PC-9 (cell line): ENCODE data around the gene NUP43. TPM values are rescaled to one million over a fixed set of nuclear protein-coding genes. Genes with fewer than 3 reads are reported as not detected.

Source experiments
- BruUV-seq: library from RNA; stranded (reverse); fragments of 400-500 nt; replicated peaks from 2 replicates; lab custom pipeline; 2021; lab: Mats Ljungman, UMichigan
- CTCF ChIA-PET: fragments of 300-600 bp; sonication (Branson Sonifier 250); formaldehyde crosslinking; loops from one replicate; lab custom pipeline; 2022; ENCODE audit warnings: antibody characterized with exemption; lab: Charles Lee
- POLR2A ChIA-PET: fragments of 300-600 bp; sonication (Branson Sonifier 250); formaldehyde crosslinking; loops from one replicate; lab custom pipeline; 2022; ENCODE audit warnings: antibody characterized with exemption; ENCODE audit not compliant: unreplicated experiment; lab: Charles Lee
- DNase-seq, 2 experiments: peaks; one replicate each; pipeline versions ENCODE4 v3.0.0 to v3.0.0-alpha.2; 2015 to 2022; ENCODE audit warnings: mixed read lengths in 1 of 2
- H2AFZ ChIP-seq: fragments of 200-600 bp; sonication (generic); 2 replicates; pipeline ENCODE4 v1.8.1; 2017; ENCODE audit warnings: antibody characterized with exemption
- H3F3A ChIP-seq: fragments of 200-600 bp; sonication (generic); 2 replicates; pipeline ENCODE4 v1.8.1; 2017; ENCODE audit warnings: antibody characterized with exemption, mild to moderate bottlenecking, low read depth; ENCODE audit not compliant: insufficient read depth
- H3K27ac ChIP-seq: fragments of 200-600 bp; sonication (generic); 2 replicates; pipeline ENCODE4 v1.6.1; 2016; ENCODE audit warnings: mixed run types
- H3K27me3 ChIP-seq: fragments of 200-600 bp; sonication (generic); 2 replicates; pipeline ENCODE4 v1.6.1; 2016; ENCODE audit warnings: low read depth, mixed run types; ENCODE audit not compliant: insufficient read depth
- H3K36me3 ChIP-seq: fragments of 200-600 bp; sonication (generic); 2 replicates; pipeline ENCODE4 v1.6.1; 2016; ENCODE audit warnings: low read depth, mixed run types
- H3K4me1 ChIP-seq: fragments of 200-600 bp; sonication (generic); replicated peaks from 2 replicates; pipeline ENCODE4 v1.6.1; 2016; ENCODE audit warnings: mixed run types; ENCODE audit not compliant: insufficient read depth
- H3K4me2 ChIP-seq: fragments of 200-600 bp; sonication (generic); 2 replicates; pipeline ENCODE4 v1.6.1; 2017; ENCODE audit warnings: mixed run types
- H3K4me3 ChIP-seq: fragments of 200-600 bp; sonication (generic); 2 replicates; pipeline ENCODE4 v1.6.1; 2016; ENCODE audit warnings: mixed run types
- H3K79me2 ChIP-seq: fragments of 200-600 bp; sonication (generic); 2 replicates; pipeline ENCODE4 v1.6.1; 2017; ENCODE audit warnings: low read depth, mixed run types
- H3K9me2 ChIP-seq: fragments of 200-600 bp; sonication (generic); 2 replicates; pipeline ENCODE4 v1.8.1; 2017; ENCODE audit warnings: mild to moderate bottlenecking; ENCODE audit not compliant: insufficient read depth
- H3K9me3 ChIP-seq: fragments of 200-600 bp; sonication (generic); 2 replicates; pipeline ENCODE4 v1.8.1; 2016; ENCODE audit warnings: low read depth; ENCODE audit not compliant: insufficient read depth
- H4K20me1 ChIP-seq: fragments of 200-600 bp; sonication (generic); 2 replicates; pipeline ENCODE4 v1.8.1; 2017; ENCODE audit not compliant: insufficient read depth
- CTCF ChIP-seq: fragments of 200-600 bp; sonication (generic); conservative IDR thresholded peaks from 2 replicates; pipeline ENCODE4 v1.6.1; 2017; ENCODE audit warnings: mixed run types, antibody characterized with exemption, mild to moderate bottlenecking, moderate library complexity
- EZH2 ChIP-seq: fragments of 200-600 bp; sonication (generic); IDR thresholded peaks from 2 replicates; pipeline ENCODE4 v1.8.0; 2017; ENCODE audit warnings: antibody characterized with exemption, low read depth
- intact Hi-C: fragments of 100-400 bp; cut with micrococcal nuclease; formaldehyde crosslinking; loops from one replicate; pipeline ENCODE4 v1.10.0; 2022; ENCODE audit not compliant: unreplicated experiment
- total RNA-seq: library from RNA; stranded (reverse); gene quantifications from 2 replicates; pipeline ENCODE4 v1.2.3, GENCODE V29; 2021

Gene NUP43
- total RNA-seq, 1 experiment from 2014 or later = 36.2 TPM

DNA sequence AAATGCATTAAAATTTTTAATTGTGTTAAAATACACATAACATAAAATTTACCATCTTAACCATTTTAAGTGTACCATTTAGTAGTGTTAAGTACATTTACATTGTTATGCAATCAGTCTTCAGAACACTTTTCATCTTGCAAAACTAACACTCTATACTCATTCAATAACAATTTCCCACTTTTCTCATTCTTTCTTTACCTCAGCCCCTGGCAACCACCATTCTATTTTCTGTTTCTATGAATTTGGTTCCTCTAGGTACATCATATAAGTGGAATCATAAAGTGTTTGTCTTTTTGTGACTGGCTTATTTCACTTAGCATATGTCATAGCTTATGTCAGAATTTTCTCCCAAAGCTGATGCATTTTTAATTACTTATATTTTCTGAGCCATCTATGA is 35.4 kb upstream of the NUP43 start:
- Histone ChIP-seq H3K4me1 (no peaks in the 10 kb centered on the region), H3K4me2 (no peak overlapping the region), H4K20me1 (peaks cover 4% of the 10 kb centered on the region; the same call in 1 of the 2 replicates), H3K4me3 (no peak overlapping the region), H3K36me3 (no peaks in the 10 kb centered on the region; the same call in 1 of the 2 replicates), H3K9me3 (no peaks in the 10 kb centered on the region), H3K27ac (no peak overlapping the region), H3K9me2 (no peaks in the 10 kb centered on the region), H3K79me2 (no peaks in the 10 kb centered on the region), H2AFZ (no peak overlapping the region), H3F3A (no peaks in the 10 kb centered on the region), H3K27me3 (no peaks in the 10 kb centered on the region)
- TF ChIP-seq CTCF = no peak
- TF ChIP-seq EZH2 = no peak
- POLR2A ChIA-PET = no interaction called here
- BruUV-seq = no TSS peak
- CTCF ChIA-PET = no interaction called here
- intact Hi-C loops = no loop called here
- no peak for DNase-seq

- H3K9me2 ChIP-seq = no peaks in the 10 kb centered on the region
- H3K4me3 ChIP-seq = no peak overlapping the region
- POLR2A ChIA-PET = no interaction called here
- H3K27ac ChIP-seq = no peak overlapping the region
- BruUV-seq = no TSS peak
- H3K4me2 ChIP-seq = no peak overlapping the region
- CTCF ChIA-PET = no interaction called here
- H3K79me2 ChIP-seq = no peaks in the 10 kb centered on the region
- intact Hi-C loops = no loop called here
- H2AFZ ChIP-seq = no peak overlapping the region
- H4K20me1 ChIP-seq = peaks cover 4% of the 10 kb centered on the region; the same call in 1 of the 2 replicates
- no peak for DNase-seq
- no peaks in the 10 kb centered on the region for H3K9me3 ChIP-seq
- H3K4me1 ChIP-seq = no peaks in the 10 kb centered on the region
- H3K36me3 ChIP-seq = peaks cover 4% of the 10 kb centered on the region
- TF ChIP-seq EZH2 (no peak), CTCF (no peak)
- no peaks in the 10 kb centered on the region for H3F3A ChIP-seq
- H3K27me3 ChIP-seq = no peaks in the 10 kb centered on the region
Observed at GRCh38 chr6:149779644-149779963, 33.3 kb upstream of the NUP43 start.

DNA sequence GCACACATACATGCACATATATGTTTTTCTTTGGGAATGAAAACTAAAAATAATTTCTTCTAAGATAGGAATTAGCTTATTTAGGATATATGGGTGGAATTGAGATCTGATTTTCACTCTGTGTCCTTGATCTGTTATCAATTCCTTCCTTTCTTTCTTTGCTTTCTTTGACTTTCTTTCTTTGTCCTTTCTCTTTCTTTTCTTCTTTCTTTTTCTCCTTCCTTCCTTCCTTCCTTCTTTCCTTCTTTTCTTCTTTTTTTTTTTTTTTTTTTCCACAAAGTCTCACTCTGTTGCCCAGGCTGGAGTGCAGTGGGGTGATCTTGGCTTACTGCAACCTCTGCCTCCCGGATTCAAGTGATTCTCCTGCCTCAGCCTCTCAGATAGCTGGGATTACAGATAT is 31.3 kb upstream of the NUP43 start:
- BruUV-seq = no TSS peak
- intact Hi-C loops = no loop called here
- Histone ChIP-seq H3K27ac (no peak overlapping the region), H3K27me3 (no peaks in the 10 kb centered on the region), H3K4me3 (no peak overlapping the region), H4K20me1 (peaks cover 4% of the 10 kb centered on the region; the same call in 1 of the 2 replicates), H3K4me2 (no peak overlapping the region), H3K36me3 (peaks cover 4% of the 10 kb centered on the region), H3F3A (no peaks in the 10 kb centered on the region), H3K9me2 (no peaks in the 10 kb centered on the region), H3K9me3 (no peaks in the 10 kb centered on the region), H3K4me1 (no peaks in the 10 kb centered on the region), H2AFZ (no peak overlapping the region), H3K79me2 (no peaks in the 10 kb centered on the region)
- TF ChIP-seq CTCF = no peak
- TF ChIP-seq EZH2 = no peak
- DNase-seq = no peak
- ChIA-PET POLR2A (no interaction called here), CTCF (no interaction called here)
